Spinal cord (tissue), 10 donors: ENCODE data around the gene ZNFX1. TPM values are rescaled to one million over a fixed set of nuclear protein-coding genes. Genes with fewer than 3 reads are reported as not detected.

ENCODE experiments used
- DNase-seq, 6 donors: peaks; one replicate each; pipeline versions ENCODE4 v3.0.0 to v3.0.0-alpha.2; 2013 to 2015; ENCODE audit warnings: low spot score in 6 of 6, low read depth in 4 of 6
- H3K27ac ChIP-seq: one replicate; pipeline ENCODE4 v1.5.1; 2013; ENCODE audit warnings: low read depth, low read length, control low read depth
- H3K27me3 ChIP-seq: one replicate; pipeline ENCODE4 v1.6.1; 2013; ENCODE audit warnings: low read length; ENCODE audit not compliant: control insufficient read depth, insufficient read depth
- H3K36me3 ChIP-seq: one replicate; pipeline ENCODE4 v1.6.1; 2013; ENCODE audit warnings: low read length; ENCODE audit not compliant: control insufficient read depth, insufficient read depth
- H3K4me1 ChIP-seq: one replicate; pipeline ENCODE4 v1.6.1; 2013; ENCODE audit warnings: low read length; ENCODE audit not compliant: control insufficient read depth, insufficient read depth
- H3K4me3 ChIP-seq: one replicate; pipeline ENCODE4 v1.5.1; 2013; ENCODE audit warnings: low read depth, low read length, control low read depth
- H3K9me3 ChIP-seq: one replicate; pipeline ENCODE4 v1.6.1; 2013; ENCODE audit warnings: low read length; ENCODE audit not compliant: control insufficient read depth, insufficient read depth
- WGBS: methylation state at CpG from one replicate; pipeline ENCODE4 v1.1.5; 2013; ENCODE audit warnings: missing lambda C conversion rate; ENCODE audit not compliant: insufficient coverage; 5-methylcytosine and 5-hydroxymethylcytosine counted together
- polyA plus RNA-seq, 2 donors: library from polyadenylated mRNA; unstranded; fragments of 120-200 nt; gene quantifications; one replicate each; pipeline ENCODE4 v1.2.1, GENCODE V29; 2013; ENCODE audit not compliant: insufficient read length in 2 of 2
- total RNA-seq, 2 donors: library from RNA; depleted of rRNA in 1 of 2; stranded (reverse); fragments of 120-200 nt in 1 of 2; fragments of >200 nt in 1 of 2; gene quantifications; one replicate each; pipeline versions ENCODE4 v1.2.3 to v1.2.4, GENCODE V29; 2013 to 2014
- donor health status: healthy.

Gene ZNFX1
- total and polyA plus RNA-seq, 4 donors = 14.2 to 26.5 (median 16.0) TPM

- Histone ChIP-seq H3K4me1 (no peaks in the 10 kb centered on the region), H3K27me3 (no peaks in the 10 kb centered on the region), H3K36me3 (peaks cover 71% of the 10 kb centered on the region), H3K9me3 (peaks cover 11% of the 10 kb centered on the region), H3K27ac (no peak overlapping the region), H3K4me3 (no peak overlapping the region)
- DNase-seq = no peak
- WGBS = 98% methylated on average over 12 of the region's 16 CpGs
These were observed 9.1 kb upstream of the ZNFX1 start for GRCh38 chr20:49286689-49287551.

DNA sequence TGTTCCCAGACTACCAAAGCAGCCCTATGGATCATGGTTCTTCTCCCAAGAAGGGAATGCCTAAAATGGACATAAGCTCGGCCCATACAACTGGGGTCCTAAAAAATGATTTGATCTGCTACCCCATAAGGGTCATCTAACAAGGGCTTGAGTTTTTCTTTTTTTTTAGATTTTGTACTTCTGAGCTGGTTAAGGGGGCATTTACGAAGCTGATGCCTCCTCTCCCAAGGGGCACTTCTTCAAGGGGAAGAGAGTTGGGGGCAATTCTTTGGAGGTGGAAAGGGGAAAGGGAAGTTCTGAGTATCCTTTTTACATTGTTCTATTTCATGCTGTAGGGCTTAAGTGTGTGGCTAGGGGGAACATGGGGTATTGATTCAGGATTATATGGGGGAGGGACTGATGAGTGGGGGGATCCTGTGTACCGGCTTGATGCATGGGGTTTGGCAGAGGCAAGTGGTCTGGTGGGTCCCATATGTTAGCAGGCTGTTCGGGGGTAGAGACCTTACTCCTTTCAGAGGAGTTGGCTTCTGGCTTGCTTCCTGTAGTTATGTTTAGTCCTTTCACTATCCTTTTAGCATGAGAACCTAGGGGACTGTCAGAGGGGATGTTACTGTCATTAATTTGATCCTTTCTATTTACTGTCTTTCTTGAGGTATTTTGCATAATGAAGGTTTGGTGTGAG is 8.1 kb upstream of the ZNFX1 start:
- H3K9me3 ChIP-seq = peaks cover 14% of the 10 kb centered on the region
- H3K27me3 ChIP-seq = no peaks in the 10 kb centered on the region
- no peak overlapping the region for H3K4me3 ChIP-seq
- no peak overlapping the region for H3K27ac ChIP-seq
- WGBS = 100% methylated on average over 2 of the region's 4 CpGs
- DNase-seq = no peak
- H3K4me1 ChIP-seq = no peaks in the 10 kb centered on the region
- peaks cover 71% of the 10 kb centered on the region for H3K36me3 ChIP-seq

DNA sequence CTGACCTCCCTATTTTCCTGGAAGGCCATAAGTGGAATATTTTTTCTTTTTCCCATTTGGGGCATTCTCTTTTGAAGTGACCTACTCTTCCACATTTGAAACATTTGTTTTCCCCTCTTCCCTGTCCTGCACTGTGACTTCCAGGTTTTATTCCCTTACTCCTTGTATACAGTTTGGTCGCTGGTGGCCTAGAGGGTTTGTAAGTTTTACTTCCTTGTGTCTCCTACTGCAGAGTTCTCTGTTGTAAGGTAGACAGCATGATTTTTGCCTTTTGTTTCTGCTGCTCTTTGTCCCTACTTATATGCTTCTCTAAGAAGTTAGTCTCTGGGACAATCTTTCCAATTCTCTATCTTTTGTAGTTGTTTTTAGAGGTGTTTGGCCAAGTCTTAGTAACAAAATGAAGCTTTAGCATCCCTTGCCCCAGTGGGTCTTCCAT is 7.4 kb upstream of the ZNFX1 start:
- WGBS = no CpG with 5 or more reads among the region's 1 CpG
- DNase-seq = no peak
- Histone ChIP-seq H3K4me1 (peaks cover 5% of the 10 kb centered on the region), H3K27ac (no peak overlapping the region), H3K4me3 (no peak overlapping the region), H3K9me3 (peaks cover 14% of the 10 kb centered on the region), H3K36me3 (peaks cover 70% of the 10 kb centered on the region), H3K27me3 (no peaks in the 10 kb centered on the region)

- no peak for DNase-seq
- Histone ChIP-seq H3K27ac (no peak overlapping the region), H3K36me3 (peaks cover 67% of the 10 kb centered on the region), H3K4me1 (peaks cover 6% of the 10 kb centered on the region), H3K9me3 (peaks cover 14% of the 10 kb centered on the region), H3K27me3 (no peaks in the 10 kb centered on the region), H3K4me3 (no peak overlapping the region)
- WGBS = 60% methylated on average over 1 of the region's 5 CpGs
These were observed 7.0 kb upstream of the ZNFX1 start for GRCh38 chr20:49284818-49285217.

- H3K4me1 ChIP-seq = peaks cover 12% of the 10 kb centered on the region
- H3K9me3 ChIP-seq = peaks cover 14% of the 10 kb centered on the region
- 97% methylated on average over 3 of the region's 3 CpGs for WGBS
- DNase-seq = no peak
- peaks cover 68% of the 10 kb centered on the region for H3K36me3 ChIP-seq
- H3K27ac ChIP-seq = no peak overlapping the region
- H3K27me3 ChIP-seq = no peaks in the 10 kb centered on the region
- no peak overlapping the region for H3K4me3 ChIP-seq
These were observed 6.1 kb upstream of the ZNFX1 start for GRCh38 chr20:49283703-49284625.

GRCh38 chr20:49283176-49283702 is 5.4 kb upstream of the ZNFX1 start:
- Histone ChIP-seq H3K9me3 (peaks cover 14% of the 10 kb centered on the region), H3K27me3 (no peaks in the 10 kb centered on the region), H3K4me1 (peaks cover 15% of the 10 kb centered on the region), H3K4me3 (no peak overlapping the region), H3K27ac (no peak overlapping the region), H3K36me3 (peaks cover 67% of the 10 kb centered on the region)
- 92% methylated on average over 4 of the region's 9 CpGs for WGBS
- no peak for DNase-seq

- Histone ChIP-seq H3K27me3 (no peaks in the 10 kb centered on the region), H3K36me3 (peaks cover 66% of the 10 kb centered on the region), H3K4me1 (peaks cover 15% of the 10 kb centered on the region), H3K9me3 (peaks cover 14% of the 10 kb centered on the region), H3K4me3 (no peak overlapping the region), H3K27ac (no peak overlapping the region)
- 71% methylated on average over 18 of the region's 20 CpGs for WGBS
- no peak for DNase-seq
These were observed 4.8 kb upstream of the ZNFX1 start for GRCh38 chr20:49282584-49283171.

- DNase-seq = no peak
- Histone ChIP-seq H3K9me3 (peaks cover 11% of the 10 kb centered on the region), H3K27me3 (no peaks in the 10 kb centered on the region), H3K27ac (no peak overlapping the region), H3K36me3 (peaks cover 63% of the 10 kb centered on the region), H3K4me1 (peaks cover 20% of the 10 kb centered on the region), H3K4me3 (no peak overlapping the region)
- 88% methylated on average over 4 of the region's 9 CpGs for WGBS
These were observed 4.1 kb upstream of the ZNFX1 start for GRCh38 chr20:49281913-49282467.
